COR-L47 (cell line): ENCODE results near the gene TNIK.

Experiments used
- DNase-seq: peaks from one replicate; lab custom pipeline; 2025; lab: John Stamatoyannopoulos, UW

Gene TNIK

DNA sequence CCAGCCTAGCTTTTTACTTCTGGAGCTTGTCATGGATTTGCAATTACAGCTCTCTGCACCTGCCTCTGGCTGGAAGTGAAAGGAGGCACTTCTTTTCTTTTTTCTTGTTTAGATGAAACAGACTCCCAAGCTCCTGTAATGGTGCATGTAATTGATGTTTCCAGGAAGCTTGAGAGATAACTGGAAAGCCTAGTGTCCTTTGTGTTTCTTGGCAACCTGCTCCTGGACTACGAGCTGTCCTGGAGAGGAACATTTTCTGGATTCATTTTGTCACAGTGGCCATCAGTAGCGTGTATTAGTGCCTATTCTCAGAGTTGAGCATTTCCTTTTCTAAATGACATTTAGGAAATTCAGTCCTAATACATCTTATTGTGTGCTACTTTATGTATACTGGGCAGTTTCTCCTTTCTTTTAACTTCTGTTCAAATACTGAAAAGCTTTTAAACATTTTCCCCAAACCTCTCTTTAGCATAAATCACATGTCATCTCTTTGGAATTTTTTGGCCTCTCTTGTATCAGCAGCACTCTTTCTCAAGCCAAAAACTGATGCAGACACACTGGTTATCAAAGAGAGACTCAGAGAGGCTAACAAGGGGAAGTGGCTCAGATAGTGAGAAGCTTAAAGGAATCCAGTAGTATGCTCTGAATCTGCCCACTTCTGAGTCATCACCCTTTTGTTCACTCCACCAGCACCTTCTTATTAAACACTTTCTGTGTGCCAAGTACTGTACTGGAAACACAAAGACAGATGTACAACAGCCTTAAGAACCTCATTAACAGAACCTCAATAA lies 371.0 kb downstream of the TNIK start:
- DNase-seq, result peak; percentile 9

DNA sequence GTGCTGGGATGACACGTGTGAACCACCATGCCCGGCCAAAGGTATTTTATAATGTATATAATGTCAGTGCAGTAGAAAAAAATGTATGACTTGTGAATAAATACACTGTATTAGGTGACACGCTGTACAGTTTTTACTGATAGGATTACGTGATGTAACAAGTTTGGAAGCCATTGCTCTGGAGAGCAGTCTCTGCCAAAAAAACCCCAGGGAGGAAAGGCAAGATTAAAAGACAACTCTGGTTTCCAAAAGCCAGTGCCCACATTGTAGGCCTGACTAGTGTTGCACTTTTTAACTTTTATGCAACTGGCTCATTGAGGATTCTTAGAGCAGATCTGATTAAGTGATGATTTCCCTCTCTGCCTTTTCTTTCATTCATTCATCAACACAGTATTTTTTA lies 371.7 kb downstream of the TNIK start:
- DNase-seq, result no peak

DNA sequence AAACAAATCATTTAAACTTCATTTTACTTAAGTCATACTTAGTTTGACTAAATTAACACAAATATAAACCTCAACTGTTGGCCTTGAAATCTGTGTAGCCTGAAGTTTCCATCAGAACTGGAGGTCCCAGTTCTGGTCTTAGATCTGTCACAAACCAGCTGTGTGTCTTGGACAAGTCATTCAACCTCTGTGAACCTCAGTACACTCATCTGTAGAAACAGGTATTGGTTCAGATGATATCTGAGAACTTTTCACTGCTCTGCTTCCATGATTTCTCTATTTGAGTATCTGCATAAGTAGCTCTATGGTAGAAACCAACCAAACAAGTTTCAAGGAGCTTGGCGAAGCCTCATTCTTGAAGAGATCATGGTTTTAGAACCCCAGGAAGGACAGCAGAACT lies 373.3 kb downstream of the TNIK start:
- DNase-seq, result no peak

DNA sequence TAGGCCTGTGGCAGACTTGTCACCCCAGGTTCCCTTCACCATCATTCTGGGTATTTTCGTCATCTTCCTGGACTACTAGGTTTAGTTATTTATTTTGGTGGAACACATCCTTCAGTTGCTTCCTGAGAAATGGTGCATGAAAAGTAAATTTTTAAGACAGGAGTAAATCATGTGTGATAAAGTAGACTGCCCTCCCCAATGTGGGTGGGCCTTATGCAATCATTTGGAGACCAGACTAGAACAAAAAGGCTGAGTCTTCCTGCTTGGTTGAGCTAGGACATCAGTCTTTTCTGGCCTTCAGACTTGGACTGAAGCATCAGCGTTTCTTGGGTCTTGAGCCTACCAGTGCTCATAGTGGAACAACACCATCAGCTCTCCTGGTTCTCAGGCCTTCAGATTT lies 382.9 kb downstream of the TNIK start:
- DNase-seq, result no peak

DNA sequence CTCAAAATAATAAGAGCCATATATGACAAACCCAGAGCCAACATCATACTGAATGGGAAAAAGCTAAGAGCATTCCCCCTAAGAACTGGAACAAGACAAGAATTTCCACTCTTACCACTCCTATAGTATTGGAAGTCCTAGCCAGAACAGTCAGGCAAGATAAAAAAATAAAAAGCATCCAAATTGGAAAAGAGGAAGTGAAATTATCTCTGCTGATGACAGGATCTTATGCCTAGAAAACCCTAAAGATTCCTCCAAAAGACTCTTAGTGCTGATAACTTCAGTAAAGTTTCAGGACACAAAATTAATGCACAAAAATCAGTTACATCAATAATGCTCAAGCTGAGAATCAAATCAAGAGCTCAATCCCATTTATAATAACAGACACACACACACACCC lies 387.8 kb downstream of the TNIK start:
- DNase-seq, result no peak

DNA sequence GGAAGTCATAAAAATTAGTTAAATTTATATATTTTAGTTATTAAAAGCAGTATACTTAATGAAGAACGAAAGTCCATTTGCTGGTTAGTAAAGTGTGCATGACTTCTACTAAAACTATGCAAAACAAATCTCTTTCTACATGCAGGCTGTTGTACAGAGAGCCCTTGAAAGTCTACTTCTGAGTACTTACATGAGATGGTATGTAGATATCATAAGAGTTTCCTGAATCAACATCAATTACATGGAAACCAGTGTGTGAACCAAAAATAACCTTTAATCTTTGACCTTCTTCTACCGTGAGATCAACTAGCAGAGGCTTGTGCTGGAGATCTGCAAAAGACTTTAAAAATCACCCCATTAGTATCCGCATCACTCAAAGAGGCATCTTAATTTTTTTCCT lies 391.5 kb downstream of the TNIK start:
- no peak for DNase-seq

DNA sequence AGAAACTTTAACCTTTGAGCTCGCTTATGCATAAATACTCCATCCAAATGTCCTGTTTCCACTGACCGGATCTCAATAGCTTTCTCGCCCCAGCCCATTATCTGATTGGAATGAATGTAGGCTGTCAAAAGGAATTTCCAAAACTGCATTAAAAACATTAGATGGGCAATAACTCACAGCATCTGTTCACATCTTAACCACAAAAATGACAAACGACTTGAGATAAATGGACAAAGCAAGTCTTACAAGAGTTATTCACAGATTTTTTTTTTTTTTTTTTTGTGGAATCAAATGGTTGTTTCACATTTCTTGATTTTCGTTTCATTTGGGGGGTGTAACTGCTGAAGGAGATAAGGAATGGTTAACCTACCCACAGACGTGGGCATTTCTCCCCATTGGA lies 394.0 kb downstream of the TNIK start:
- no peak for DNase-seq

DNA sequence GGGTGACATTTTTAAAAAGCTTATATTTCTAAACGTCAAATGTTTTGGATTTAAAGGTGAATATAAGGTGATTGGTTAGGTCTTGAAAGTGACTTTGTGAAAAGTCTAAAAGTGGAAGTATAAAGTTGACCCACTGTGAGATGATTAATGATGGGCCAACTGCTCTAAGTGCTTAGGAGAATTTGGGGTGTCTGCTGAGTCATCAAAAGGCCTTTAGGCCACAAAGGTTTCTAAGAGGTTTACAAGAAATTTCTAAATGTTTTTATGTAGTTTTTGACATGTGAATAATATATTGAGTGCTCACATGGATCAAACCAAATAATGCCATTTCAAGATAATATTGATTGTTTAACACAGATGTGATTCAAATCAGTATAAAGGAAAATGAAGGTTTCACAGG lies 394.5 kb downstream of the TNIK start:
- no peak for DNase-seq

DNA sequence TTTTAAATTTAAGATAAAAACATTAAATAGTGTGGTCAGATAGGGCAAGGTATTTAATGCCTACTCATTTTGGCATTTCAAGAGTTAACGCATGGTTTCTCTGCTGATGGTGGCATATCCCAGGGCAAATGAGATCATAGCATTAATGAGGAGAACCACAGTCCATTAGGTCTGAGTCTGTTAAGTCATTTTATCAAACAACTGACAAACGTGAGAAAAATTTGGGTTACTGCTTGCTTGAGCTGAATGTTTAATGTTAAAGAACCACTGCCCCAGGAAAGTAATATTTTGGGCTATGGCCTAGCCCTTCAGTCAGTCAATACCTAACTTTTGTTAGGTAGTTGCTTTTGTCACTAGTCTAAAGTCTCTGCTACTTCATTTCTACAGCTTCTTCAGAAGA lies 395.7 kb downstream of the TNIK start:
- DNase-seq, result no peak

DNA sequence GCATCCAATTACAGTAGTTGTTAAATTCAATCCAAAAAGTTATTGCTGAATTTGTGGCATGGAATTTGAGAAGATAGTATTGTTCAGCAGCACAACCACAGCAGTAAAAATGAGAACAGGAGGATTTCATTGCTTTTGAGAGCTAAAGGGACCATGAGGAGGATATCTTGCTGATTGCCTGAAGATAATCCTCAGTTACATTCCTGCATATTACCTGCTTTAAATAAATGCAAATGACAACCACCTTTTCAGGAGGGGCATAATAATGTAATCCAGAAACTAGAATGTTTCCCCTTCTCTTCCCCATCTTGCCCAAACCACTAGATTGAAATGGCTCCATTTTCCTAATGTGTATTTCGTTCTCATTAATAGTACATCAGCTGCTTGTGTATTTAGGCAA lies 398.5 kb downstream of the TNIK start:
- DNase-seq, result no peak

DNA sequence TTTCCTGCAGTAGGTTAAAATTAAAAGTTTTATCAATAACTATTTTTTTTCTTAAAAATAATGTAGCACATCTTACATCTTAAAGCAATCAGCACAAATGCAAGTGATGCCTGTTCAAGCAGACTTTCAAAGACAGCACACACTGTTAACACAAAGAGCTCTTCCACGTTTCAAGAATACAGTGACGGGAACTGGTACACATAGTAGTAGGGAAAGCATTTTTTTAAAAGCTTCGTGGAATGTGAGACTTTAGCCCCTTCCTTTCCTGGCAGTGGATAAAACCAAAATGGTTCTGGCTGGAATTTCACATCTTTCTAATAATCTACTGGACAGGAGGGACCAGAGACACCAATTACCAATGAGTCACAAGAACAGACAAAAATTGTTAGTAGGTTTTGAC lies 400.2 kb downstream of the TNIK start:
- DNase-seq, result no peak

DNA sequence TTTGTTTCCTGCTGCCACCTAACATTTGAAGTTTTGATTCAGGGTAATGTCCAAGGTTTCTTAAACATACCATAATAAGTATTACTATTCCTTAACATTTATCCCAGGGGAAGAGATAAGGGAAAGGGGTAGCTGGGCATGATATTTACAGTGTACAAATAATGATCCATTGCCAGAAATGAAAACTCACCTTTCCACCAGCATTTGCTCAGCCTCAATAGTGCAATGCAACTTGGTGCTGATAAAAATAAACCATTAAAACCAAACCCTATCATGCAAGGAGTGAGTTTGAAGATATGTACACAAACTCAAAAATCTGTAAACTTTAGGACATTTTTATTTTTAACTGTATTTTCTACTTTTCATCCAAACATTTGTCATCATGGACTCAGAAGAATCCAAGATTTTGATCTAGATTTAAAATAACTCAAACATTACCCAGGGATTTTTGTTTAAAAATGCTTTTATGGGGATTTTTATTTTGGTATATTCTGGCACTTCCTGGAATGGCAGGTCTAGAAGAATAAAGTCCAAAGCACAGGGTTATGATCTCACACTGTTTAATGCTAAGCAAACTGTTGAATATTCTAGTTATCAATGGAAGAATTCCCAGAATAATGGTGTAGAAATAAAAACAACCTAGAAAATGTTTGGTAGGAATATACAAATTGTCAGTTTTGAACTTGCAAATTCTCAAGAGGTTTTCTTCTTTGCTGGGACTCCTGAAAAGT lies 401.2 kb downstream of the TNIK start:
- DNase-seq, result no peak

DNA sequence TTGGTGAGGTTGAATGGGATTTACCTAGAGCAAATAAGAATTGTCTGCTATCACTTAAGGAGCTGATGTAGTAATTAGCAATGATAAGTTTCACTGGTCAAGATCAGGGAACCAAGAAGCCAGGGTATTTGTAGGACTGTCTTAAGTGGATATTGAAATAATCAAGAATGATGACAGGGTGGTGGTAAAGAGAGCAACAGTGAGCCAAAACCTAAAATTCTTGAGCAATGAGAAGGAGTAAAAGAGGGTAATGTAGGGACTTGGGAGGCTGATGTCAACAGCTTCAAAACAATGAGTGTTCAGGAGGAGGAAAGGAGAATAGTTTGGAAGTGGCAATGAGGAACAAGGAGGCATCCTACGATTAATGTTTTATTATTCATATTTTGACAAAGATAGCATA lies 402.1 kb downstream of the TNIK start:
- DNase-seq, result no peak

DNA sequence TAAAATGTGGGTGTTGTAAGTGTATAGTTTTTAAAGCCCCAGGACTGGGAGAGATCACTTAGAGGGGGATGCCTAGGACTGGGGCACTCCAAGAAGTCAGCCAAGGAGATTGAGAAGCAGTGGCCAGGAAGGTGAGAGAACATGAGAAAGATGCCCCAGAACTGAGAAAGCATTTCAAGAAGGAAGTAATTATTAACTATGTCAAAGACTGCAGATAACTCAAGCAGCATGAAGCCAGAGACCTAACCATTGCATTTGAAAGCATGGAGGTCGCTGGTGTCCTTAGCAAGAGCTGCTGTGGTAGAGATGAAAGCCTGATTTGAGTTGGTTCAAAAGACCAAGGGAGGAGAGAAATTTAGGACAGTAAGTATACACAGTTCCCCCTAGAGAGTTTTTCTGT lies 403.1 kb downstream of the TNIK start:
- no peak for DNase-seq

DNA sequence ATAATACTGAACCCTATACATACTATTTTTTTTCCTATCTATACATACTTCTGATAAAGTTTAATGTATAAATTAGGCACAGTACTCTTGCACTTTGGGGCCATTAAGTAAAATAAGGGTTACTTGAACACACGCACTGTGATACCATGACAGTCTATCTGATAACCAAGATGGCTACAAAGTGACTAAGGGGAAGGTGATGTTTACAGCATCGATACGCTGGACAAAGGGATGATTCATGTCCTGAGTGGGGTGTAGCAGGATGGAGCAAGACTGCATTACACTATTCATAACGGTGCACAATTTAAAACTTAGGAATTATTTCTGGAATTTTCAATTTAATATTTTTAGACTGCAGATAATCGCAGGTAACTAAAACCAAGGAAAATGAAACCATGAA lies 403.7 kb downstream of the TNIK start:
- no peak for DNase-seq

DNA sequence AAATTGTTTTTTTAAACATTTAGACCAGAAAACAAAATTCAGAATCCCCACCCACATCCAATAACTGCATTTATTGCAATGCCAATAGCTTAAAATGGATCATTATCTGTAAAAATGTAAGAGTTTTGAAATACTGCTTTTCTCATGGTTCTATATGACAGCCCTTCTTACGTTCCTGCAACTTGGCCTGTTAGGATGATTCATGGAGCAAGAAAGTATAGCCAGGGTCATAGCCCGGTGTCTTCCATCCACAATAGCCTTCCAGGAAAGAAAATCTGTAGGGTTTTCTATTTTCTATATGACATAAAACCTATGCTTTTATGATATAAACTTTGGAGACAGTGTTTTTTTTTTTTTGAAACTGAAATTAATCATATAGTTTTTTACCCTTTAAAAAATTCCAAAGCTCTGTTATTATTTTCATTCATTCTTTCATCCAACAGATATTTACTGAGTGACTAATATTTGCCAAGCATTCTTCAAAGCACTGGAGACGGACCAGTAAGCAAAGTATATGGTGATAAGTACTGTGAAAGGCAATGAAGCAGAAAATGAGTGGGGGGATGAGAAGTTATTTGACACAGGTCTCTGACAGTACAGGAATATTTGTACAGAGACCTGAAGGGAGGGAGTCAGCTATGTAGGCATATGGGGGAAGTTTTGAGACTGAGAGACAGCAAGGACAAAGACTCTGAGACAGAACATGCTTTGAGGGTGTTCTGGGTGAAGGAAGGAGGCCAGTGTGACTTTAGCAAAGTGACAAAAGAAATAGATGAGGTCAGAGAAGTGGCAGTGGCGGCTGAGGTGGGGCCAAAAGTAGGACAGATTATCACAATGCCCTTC lies 404.6 kb downstream of the TNIK start:
- DNase-seq, result no peak

DNA sequence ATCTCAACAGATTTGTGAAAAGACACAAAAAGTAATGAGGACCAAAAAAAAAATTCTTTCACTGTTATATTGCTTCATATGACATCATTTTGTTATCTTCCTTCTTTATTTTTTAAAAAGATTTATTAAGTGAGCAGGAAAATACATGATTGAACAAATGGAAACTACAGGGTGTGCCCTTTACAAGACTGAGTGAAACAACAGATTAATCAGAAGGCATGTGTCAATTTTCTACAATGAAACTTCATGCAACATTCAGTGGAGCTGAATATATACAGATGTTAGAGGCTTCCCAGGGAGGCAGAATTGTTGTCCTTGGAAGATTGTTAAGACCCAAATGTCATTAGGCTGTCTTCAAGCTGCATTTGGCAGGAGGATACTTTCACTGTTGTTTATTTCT lies 405.3 kb downstream of the TNIK start:
- DNase-seq, result no peak

DNA sequence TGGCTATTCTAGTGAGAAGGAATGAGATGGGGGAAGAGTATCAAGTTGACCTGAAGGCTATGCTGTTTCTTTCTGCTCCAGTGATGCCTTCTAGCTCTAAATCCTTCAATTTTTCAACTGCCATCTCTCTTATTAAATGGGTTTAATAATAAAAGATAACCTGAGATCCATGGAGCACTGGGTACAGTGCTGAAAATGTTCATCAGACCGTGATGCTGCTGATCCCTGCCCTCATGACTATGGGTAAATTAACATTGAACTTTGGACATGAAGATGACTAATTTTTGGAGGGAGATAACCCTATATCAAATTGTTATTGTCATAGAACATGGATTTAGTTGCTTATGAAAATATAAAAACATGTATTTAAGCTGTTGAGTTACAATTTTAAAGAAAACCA lies 406.0 kb downstream of the TNIK start:
- no peak for DNase-seq

DNA sequence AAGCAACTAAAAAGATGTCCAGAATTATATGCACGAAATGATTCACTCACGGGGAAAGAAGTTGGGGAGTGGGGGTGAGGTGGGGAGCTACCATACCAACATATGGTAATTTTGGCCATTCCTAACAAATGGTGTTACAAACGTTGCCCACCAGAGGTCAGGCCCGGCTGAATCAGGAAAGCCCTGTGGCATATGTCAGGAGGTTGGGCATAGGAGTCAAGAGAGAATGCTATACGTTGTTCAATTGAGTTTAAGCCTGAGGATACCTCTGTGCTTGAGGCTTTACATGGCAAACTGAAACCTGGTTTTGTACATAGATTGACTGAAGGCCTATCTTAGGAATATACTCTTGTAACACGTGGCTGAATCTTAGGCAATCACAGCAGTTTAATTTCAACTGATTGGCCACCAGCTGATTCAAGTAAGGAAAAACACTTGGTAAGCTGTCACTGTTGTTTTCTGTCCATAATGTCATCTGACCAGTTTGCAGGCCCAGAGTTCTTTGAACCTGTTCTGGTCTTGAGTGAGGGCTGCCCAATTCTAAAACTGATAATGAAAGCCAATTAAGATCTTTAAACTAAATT lies 410.3 kb downstream of the TNIK start:
- peak; percentile 58 for DNase-seq

DNA sequence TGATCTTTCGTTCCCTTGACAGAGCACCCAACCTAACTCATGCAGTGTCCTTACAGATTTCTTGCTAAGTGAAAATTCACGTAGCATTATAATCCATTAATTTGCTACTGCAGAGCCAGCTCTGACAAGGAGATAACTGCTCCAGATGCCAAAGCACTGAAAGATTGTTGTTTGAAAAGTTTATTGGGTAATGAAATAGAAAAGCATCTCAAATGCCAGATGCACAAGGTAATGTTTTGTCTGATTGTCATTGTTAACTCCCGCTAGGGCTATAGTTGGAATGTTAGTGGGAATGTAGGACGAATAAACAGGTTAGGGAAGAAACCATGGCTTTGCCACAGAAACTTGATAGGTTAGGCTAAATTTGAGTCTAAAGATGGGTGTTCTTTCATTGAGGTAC lies 413.4 kb downstream of the TNIK start:
- no peak for DNase-seq

DNA sequence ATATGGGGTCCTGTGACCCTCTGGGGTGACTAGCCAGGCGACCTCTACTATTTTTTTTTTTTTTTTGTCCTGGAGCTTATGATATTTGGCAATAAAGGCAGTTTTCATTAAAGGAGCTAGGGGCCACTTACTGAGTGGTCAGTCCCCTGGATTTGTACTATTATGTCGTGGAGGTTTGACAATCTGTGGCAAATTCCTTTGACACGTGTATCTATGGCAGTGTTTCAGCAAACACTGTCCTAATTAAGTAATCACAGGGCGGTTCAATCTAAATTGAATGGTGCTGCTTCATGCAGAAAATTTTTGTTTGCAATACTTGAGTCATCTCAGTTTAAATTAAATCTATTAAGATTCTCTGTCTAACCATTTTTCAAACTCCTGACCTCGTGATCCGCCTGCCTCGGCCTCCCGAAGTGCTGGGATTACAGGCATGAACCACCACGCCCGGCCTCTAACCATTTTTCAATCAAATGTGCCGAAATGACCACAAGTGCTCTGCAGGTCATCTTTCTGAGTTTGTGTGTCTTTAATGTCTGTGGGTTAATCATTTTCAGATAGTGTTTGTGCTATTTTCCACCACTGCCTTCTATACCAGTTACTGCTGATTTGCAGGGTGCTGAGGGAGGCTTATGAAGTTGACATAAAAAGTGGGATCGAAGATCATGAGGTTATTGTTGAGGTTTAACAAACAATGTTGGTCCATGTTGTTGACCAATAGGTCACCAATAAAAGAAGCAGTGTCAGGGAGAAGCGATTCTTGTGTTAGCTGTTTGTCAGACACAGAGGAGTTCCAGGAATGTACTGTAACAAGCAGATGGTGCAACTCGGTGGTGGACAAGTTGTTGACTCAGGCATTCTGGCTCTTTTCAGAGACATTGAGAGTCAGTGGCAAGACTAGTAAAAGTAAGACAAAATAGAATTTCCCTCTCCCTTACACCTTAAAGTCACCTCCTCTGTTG lies 415.1 kb downstream of the TNIK start:
- DNase-seq, result peak; percentile 63
